Measurements from ENCODE around the gene FGF12.

DNA sequence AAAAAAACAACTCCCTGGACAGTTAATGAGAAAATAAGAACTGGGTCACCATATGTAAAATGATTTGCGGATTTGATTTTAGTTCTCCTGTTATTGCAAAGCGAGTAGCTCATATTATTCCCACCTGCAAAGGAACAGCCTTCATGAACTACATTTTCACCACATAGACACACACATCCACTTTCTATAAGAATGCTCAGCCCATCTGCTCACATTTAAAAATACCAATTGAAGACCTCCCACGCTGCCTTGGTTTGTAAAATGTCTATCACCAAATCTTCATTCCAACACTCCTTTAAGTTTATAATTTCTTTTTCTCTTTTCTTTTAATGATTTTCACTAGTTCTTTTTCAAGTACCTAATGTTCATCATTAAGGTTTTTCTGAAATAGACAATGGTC lies 148.6 kb downstream of the FGF12 start:
- TF ChIP-seq, protein P1, sequence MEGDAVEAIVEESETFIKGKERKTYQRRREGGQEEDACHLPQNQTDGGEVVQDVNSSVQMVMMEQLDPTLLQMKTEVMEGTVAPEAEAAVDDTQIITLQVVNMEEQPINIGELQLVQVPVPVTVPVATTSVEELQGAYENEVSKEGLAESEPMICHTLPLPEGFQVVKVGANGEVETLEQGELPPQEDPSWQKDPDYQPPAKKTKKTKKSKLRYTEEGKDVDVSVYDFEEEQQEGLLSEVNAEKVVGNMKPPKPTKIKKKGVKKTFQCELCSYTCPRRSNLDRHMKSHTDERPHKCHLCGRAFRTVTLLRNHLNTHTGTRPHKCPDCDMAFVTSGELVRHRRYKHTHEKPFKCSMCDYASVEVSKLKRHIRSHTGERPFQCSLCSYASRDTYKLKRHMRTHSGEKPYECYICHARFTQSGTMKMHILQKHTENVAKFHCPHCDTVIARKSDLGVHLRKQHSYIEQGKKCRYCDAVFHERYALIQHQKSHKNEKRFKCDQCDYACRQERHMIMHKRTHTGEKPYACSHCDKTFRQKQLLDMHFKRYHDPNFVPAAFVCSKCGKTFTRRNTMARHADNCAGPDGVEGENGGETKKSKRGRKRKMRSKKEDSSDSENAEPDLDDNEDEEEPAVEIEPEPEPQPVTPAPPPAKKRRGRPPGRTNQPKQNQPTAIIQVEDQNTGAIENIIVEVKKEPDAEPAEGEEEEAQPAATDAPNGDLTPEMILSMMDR (conservative IDR thresholded peaks at IDR 0.05 in 1 of 2, IDR thresholded peaks at IDR 0.05 in 1 of 2; ENCODE audit: low read depth in 1 of 2, low read length in 2 of 2): no peak
- no peak for TF ChIP-seq EZH2 (IDR thresholded peaks at IDR 0.05; ENCODE audit: low read length, missing control alignments)
